Left lobe of liver (tissue), 2 donors: ENCODE results near the gene PIK3R1. TPM values are rescaled to one million over a fixed set of nuclear protein-coding genes. Genes with fewer than 3 reads are reported as not detected.

Experiments used
- ATAC-seq: fragments of 200-7000 bp; cut with Tn5 transposase; one replicate; pipeline ENCODE4 v1.9.1; 2020; ENCODE audit warnings: mild to moderate bottlenecking, moderate library complexity
- DNase-seq: peaks from one replicate; pipeline ENCODE4 v3.0.0-alpha.2; 2020; ENCODE audit warnings: low spot score
- total RNA-seq: library from RNA; stranded (reverse); gene quantifications from one replicate; pipeline ENCODE4 v1.2.1, GENCODE V29; 2021
- donor health status: DM: no; HTN: no; CAD: no; lungs with moderate emphysema.
- donor health status: DM: no; HTN: yes; CAD: no.

The PIK3R1 gene
- 149 TPM for total RNA-seq

GRCh38 chr5:68215208-68215897, at the start of gene PIK3R1:
PIK3R1 (plus strand) TSS chr5:68215756; CDS start chr5:68226676, 10,920 bp downstream.
- peak; percentile 89 for ATAC-seq
- peak; percentile 98 for DNase-seq

GRCh38 chr5:68167195-68167651, 48.3 kb upstream of the PIK3R1 start:
- DNase-seq (peak; percentile 57), ATAC-seq (peak; percentile 66)

- peak; percentile 10 for ATAC-seq
- DNase-seq, result no peak
Observed at GRCh38 chr5:68169903-68170302, 45.7 kb upstream of the PIK3R1 start.

- DNase-seq (peak; percentile 93), ATAC-seq (peak; percentile 76)
Observed at GRCh38 chr5:68170826-68171558, 44.6 kb upstream of the PIK3R1 start.

GRCh38 chr5:68172314-68172713, 43.2 kb upstream of the PIK3R1 start:
- ATAC-seq, result peak; percentile 63

GRCh38 chr5:68173007-68173406, 42.5 kb upstream of the PIK3R1 start:
- DNase-seq, result no peak
- no peak for ATAC-seq

More at GRCh38 chr5:68172314-68172713, 43.2 kb upstream of the PIK3R1 start:
- DNase-seq, result peak; percentile 91

- ATAC-seq (no peak), DNase-seq (no peak)
Observed at GRCh38 chr5:68176253-68176652, 39.3 kb upstream of the PIK3R1 start.

- ATAC-seq (no peak), DNase-seq (no peak)
Observed at GRCh38 chr5:68176802-68177479, 38.6 kb upstream of the PIK3R1 start.

- DNase-seq, result no peak
- ATAC-seq, result no peak
Observed at GRCh38 chr5:68177676-68178075, 37.9 kb upstream of the PIK3R1 start.

- ATAC-seq (no peak), DNase-seq (no peak)
Observed at GRCh38 chr5:68178579-68178978, 37.0 kb upstream of the PIK3R1 start.

GRCh38 chr5:68180121-68181038, 35.2 kb upstream of the PIK3R1 start:
- ATAC-seq (no peak), DNase-seq (no peak)

GRCh38 chr5:68181039-68181599, 34.4 kb upstream of the PIK3R1 start:
- ATAC-seq (no peak), DNase-seq (no peak)

- ATAC-seq, result peak; percentile 37
- DNase-seq, result no peak
Observed at GRCh38 chr5:68182094-68182493, 33.5 kb upstream of the PIK3R1 start.

- DNase-seq, result no peak
- peak; percentile 82 for ATAC-seq
Observed at GRCh38 chr5:68182534-68182933, 33.0 kb upstream of the PIK3R1 start.

GRCh38 chr5:68187268-68188055, 28.1 kb upstream of the PIK3R1 start:
- DNase-seq (no peak), ATAC-seq (peak; percentile 80)

- no peak for ATAC-seq
- no peak for DNase-seq
Observed at GRCh38 chr5:68189171-68189570, 26.4 kb upstream of the PIK3R1 start.

- DNase-seq, result no peak
- no peak for ATAC-seq
Observed at GRCh38 chr5:68189613-68190012, 25.9 kb upstream of the PIK3R1 start.

- no peak for ATAC-seq
Observed at GRCh38 chr5:68190619-68191018, 24.9 kb upstream of the PIK3R1 start.

GRCh38 chr5:68191083-68191791, 24.3 kb upstream of the PIK3R1 start:
- no peak for ATAC-seq

More at GRCh38 chr5:68190619-68191018, 24.9 kb upstream of the PIK3R1 start:
- no peak for DNase-seq

More at GRCh38 chr5:68191083-68191791, 24.3 kb upstream of the PIK3R1 start:
- DNase-seq, result no peak
